ENCODE measurements around the gene XBP1.

The XBP1 gene

GRCh38 chr22:28783786-28784671 is 16.3 kb downstream of the XBP1 start:
- Histone ChIP-seq H3K36me3 (ENCODE audit: control insufficient read depth, insufficient read depth, low read length, severe bottlenecking) (peaks cover 77% of the 10 kb centered on the region), H3K9ac (ENCODE audit: low read length) (no peak overlapping the region), H3K9me3 (ENCODE audit: control insufficient read depth, low read length) (no peaks in the 10 kb centered on the region), H3K4me1 (ENCODE audit: control insufficient read depth, insufficient read depth, low read length) (peaks cover 8% of the 10 kb centered on the region), H3K4me3 (ENCODE audit: low read length) (no peak overlapping the region), H3K27me3 (replicated peaks; ENCODE audit: control insufficient read depth, insufficient read depth, low read length) (no peaks in the 10 kb centered on the region)
- no peak for DNase-seq (ENCODE audit: low read depth)

DNA sequence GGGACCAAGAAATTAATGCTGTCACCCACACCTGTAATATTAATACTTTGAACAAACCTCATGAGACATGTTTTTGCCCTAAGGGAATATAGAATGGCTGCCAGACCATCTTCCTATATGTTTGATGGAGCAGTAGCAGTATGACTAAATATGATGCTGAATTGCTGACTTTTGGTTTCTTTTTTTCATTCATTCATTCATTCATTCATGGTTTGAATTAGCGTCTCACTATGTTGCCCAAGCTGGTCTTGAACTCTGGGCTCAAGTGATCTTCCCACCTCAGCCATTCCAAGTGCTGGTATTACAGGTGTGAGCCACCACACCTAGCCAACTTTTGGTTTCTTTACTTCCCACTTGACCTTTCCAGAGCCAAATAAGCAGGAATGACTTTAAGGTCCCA is 20.1 kb downstream of the XBP1 start:
- Histone ChIP-seq H3K36me3 (ENCODE audit: control insufficient read depth, insufficient read depth, low read length, severe bottlenecking) (peaks cover 65% of the 10 kb centered on the region), H3K27me3 (replicated peaks; ENCODE audit: control insufficient read depth, insufficient read depth, low read length) (no peaks in the 10 kb centered on the region), H3K4me3 (ENCODE audit: low read length) (no peak overlapping the region), H3K4me1 (ENCODE audit: control insufficient read depth, insufficient read depth, low read length) (peaks cover 5% of the 10 kb centered on the region), H3K9me3 (ENCODE audit: control insufficient read depth, low read length) (no peaks in the 10 kb centered on the region), H3K9ac (ENCODE audit: low read length) (no peak overlapping the region)
- no peak for DNase-seq (ENCODE audit: low read depth)

GRCh38 chr22:28779833-28780232 is 20.5 kb downstream of the XBP1 start:
- DNase-seq (ENCODE audit: low read depth): no peak
- no peaks in the 10 kb centered on the region for H3K27me3 ChIP-seq (replicated peaks; ENCODE audit: control insufficient read depth, insufficient read depth, low read length)
- H3K36me3 ChIP-seq (ENCODE audit: control insufficient read depth, insufficient read depth, low read length, severe bottlenecking): peaks cover 65% of the 10 kb centered on the region
- no peak overlapping the region for H3K9ac ChIP-seq (ENCODE audit: low read length)
- H3K4me1 ChIP-seq (ENCODE audit: control insufficient read depth, insufficient read depth, low read length): peaks cover 5% of the 10 kb centered on the region
- H3K9me3 ChIP-seq (ENCODE audit: control insufficient read depth, low read length): no peaks in the 10 kb centered on the region
- H3K4me3 ChIP-seq (ENCODE audit: low read length): no peak overlapping the region

GRCh38 chr22:28774378-28774777 is 26.0 kb downstream of the XBP1 start:
- no peak for DNase-seq (ENCODE audit: low read depth)
- no peaks in the 10 kb centered on the region for H3K27me3 ChIP-seq (replicated peaks; ENCODE audit: control insufficient read depth, insufficient read depth, low read length)
- peak overlapping the region; percentile 90 for H3K9ac ChIP-seq (ENCODE audit: low read length)
- peaks cover 15% of the 10 kb centered on the region for H3K4me1 ChIP-seq (ENCODE audit: control insufficient read depth, insufficient read depth, low read length)
- peak overlapping the region; percentile 92 for H3K4me3 ChIP-seq (ENCODE audit: low read length)
- peaks cover 28% of the 10 kb centered on the region for H3K36me3 ChIP-seq (ENCODE audit: control insufficient read depth, insufficient read depth, low read length, severe bottlenecking)
- H3K9me3 ChIP-seq (ENCODE audit: control insufficient read depth, low read length): no peaks in the 10 kb centered on the region

DNA sequence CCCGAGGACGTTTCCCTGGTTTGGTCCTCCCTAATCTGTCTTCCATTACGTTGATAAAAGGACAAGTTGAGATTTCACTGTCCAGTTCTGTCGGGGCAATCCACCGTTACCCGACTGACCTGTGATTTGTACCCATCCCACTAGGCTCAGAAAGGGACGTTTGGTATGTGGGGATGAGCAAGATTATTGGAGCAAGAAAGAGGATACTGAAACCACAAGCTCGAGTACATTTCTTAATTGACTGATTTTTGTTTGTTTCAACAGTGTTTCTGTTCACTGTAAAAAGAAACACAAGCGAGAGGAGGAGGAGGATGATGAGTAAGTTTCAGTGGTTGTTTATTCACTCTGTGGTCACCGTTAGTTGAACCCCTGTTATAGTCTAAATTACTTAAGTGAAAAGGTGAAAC is 26.9 kb downstream of the XBP1 start:
- Histone ChIP-seq H3K27me3 (replicated peaks; ENCODE audit: control insufficient read depth, insufficient read depth, low read length) (no peaks in the 10 kb centered on the region), H3K4me3 (ENCODE audit: low read length) (peak overlapping the region; percentile 92), H3K36me3 (ENCODE audit: control insufficient read depth, insufficient read depth, low read length, severe bottlenecking) (peaks cover 28% of the 10 kb centered on the region), H3K9ac (ENCODE audit: low read length) (peak overlapping the region; percentile 90), H3K4me1 (ENCODE audit: control insufficient read depth, insufficient read depth, low read length) (peaks cover 11% of the 10 kb centered on the region), H3K9me3 (ENCODE audit: control insufficient read depth, low read length) (no peaks in the 10 kb centered on the region)
- no peak for DNase-seq (ENCODE audit: low read depth)

- Histone ChIP-seq H3K36me3 (ENCODE audit: control insufficient read depth, insufficient read depth, low read length, severe bottlenecking) (peaks cover 24% of the 10 kb centered on the region), H3K9me3 (ENCODE audit: control insufficient read depth, low read length) (no peaks in the 10 kb centered on the region), H3K27me3 (replicated peaks; ENCODE audit: control insufficient read depth, insufficient read depth, low read length) (no peaks in the 10 kb centered on the region), H3K4me3 (ENCODE audit: low read length) (peak within 1 kb of the TSS; percentile 92), H3K9ac (ENCODE audit: low read length) (peak within 1 kb of the TSS; percentile 90), H3K4me1 (ENCODE audit: control insufficient read depth, insufficient read depth, low read length) (peaks cover 11% of the 10 kb centered on the region)
- peak; percentile 98 for DNase-seq (ENCODE audit: low read depth)
These were observed 27.5 kb downstream of the XBP1 start, which contains the start of gene CCDC117 for GRCh38 chr22:28772633-28773460. Gene CCDC117, plus strand, starts transcription at chr22:28772695. Its CDS starts 155 bp downstream, at chr22:28772850.

GRCh38 chr22:28771195-28771791 is 29.1 kb downstream of the XBP1 start:
- H3K4me1 ChIP-seq (ENCODE audit: control insufficient read depth, insufficient read depth, low read length): peaks cover 11% of the 10 kb centered on the region
- no peak for DNase-seq (ENCODE audit: low read depth)
- H3K27me3 ChIP-seq (replicated peaks; ENCODE audit: control insufficient read depth, insufficient read depth, low read length): no peaks in the 10 kb centered on the region
- no peaks in the 10 kb centered on the region for H3K9me3 ChIP-seq (ENCODE audit: control insufficient read depth, low read length)
- H3K36me3 ChIP-seq (ENCODE audit: control insufficient read depth, insufficient read depth, low read length, severe bottlenecking): peaks cover 19% of the 10 kb centered on the region
- H3K9ac ChIP-seq (ENCODE audit: low read length): no peak overlapping the region
- no peak overlapping the region for H3K4me3 ChIP-seq (ENCODE audit: low read length)

- Histone ChIP-seq H3K4me3 (ENCODE audit: low read length) (no peak overlapping the region), H3K9me3 (ENCODE audit: control insufficient read depth, low read length) (no peaks in the 10 kb centered on the region), H3K9ac (ENCODE audit: low read length) (no peak overlapping the region), H3K27me3 (replicated peaks; ENCODE audit: control insufficient read depth, insufficient read depth, low read length) (no peaks in the 10 kb centered on the region), H3K4me1 (ENCODE audit: control insufficient read depth, insufficient read depth, low read length) (peaks cover 8% of the 10 kb centered on the region), H3K36me3 (ENCODE audit: control insufficient read depth, insufficient read depth, low read length, severe bottlenecking) (peaks cover 2% of the 10 kb centered on the region)
- no peak for DNase-seq (ENCODE audit: low read depth)
These were observed 30.8 kb downstream of the XBP1 start for GRCh38 chr22:28769394-28770085.

GRCh38 chr22:28768701-28769393 is 31.5 kb downstream of the XBP1 start:
- DNase-seq (ENCODE audit: low read depth): no peak
- H3K27me3 ChIP-seq (replicated peaks; ENCODE audit: control insufficient read depth, insufficient read depth, low read length): no peaks in the 10 kb centered on the region
- no peak overlapping the region for H3K4me3 ChIP-seq (ENCODE audit: low read length)
- no peaks in the 10 kb centered on the region for H3K9me3 ChIP-seq (ENCODE audit: control insufficient read depth, low read length)
- H3K9ac ChIP-seq (ENCODE audit: low read length): no peak overlapping the region
- no peaks in the 10 kb centered on the region for H3K36me3 ChIP-seq (ENCODE audit: control insufficient read depth, insufficient read depth, low read length, severe bottlenecking)
- peaks cover 6% of the 10 kb centered on the region for H3K4me1 ChIP-seq (ENCODE audit: control insufficient read depth, insufficient read depth, low read length)

DNA sequence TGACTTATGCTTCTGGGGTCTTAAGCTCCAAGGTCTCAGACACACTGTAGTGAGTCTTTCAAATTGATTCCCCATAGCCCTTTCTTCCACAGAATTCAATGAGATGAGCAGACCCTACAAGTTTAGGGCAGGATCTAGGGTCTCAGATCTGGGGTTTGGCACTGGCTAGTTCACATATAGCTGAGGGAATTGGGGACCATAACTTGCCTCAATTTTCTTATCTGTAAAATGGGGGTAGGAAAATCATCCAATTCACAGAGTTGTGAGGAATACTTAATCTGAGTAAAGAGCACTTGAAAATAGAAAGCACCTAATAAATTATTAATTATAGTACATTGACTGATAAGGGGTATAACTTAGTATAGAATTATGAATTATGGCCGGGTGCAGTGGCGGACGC is 33.7 kb downstream of the XBP1 start:
- DNase-seq (ENCODE audit: low read depth): no peak
- no peak overlapping the region for H3K9ac ChIP-seq (ENCODE audit: low read length)
- no peak overlapping the region for H3K4me3 ChIP-seq (ENCODE audit: low read length)
- H3K27me3 ChIP-seq (replicated peaks; ENCODE audit: control insufficient read depth, insufficient read depth, low read length): no peaks in the 10 kb centered on the region
- no peaks in the 10 kb centered on the region for H3K36me3 ChIP-seq (ENCODE audit: control insufficient read depth, insufficient read depth, low read length, severe bottlenecking)
- H3K9me3 ChIP-seq (ENCODE audit: control insufficient read depth, low read length): no peaks in the 10 kb centered on the region
- H3K4me1 ChIP-seq (ENCODE audit: control insufficient read depth, insufficient read depth, low read length): no peaks in the 10 kb centered on the region

Data from adipocyte (in vitro differentiated cells).